Transverse colon (tissue), 3 donors: Measurements from ENCODE around the gene PRDM9.

Experiments used
- CTCF ChIP-seq, 5 experiments: fragments of 200-600 bp in 3 of 5; fragments of 450-650 bp in 2 of 5; sonication (generic) in 3 of 5; IDR thresholded peaks; 1 replicate in 2 of 5; 2 replicates in 3 of 5; pipeline ENCODE4 v1.5.1; 2016 to 2017; ENCODE audit warnings: antibody characterized with exemption in 5 of 5, inconsistent platforms in 3 of 5, mild to moderate bottlenecking in 2 of 5, moderate library complexity in 1 of 5
- POLR2A ChIP-seq: fragments of 450-650 bp; IDR thresholded peaks from one replicate; pipeline ENCODE4 v1.6.1; 2016; ENCODE audit warnings: antibody characterized with exemption, mild to moderate bottlenecking, moderate library complexity

- TF ChIP-seq CTCF (IDR thresholded peaks at IDR 0.05), result no peak
- no peak for TF ChIP-seq POLR2A
Measured at GRCh38 chr5:23468658-23469057, 38.8 kb upstream of the PRDM9 start.
